DND-41 (cell line): Measurements from ENCODE around the gene SOWAHA.

Experiments used
- ATAC-seq: fragments of 200-7000 bp; cut with Tn5 transposase; 3 replicates; pipeline ENCODE4 v1.9.1; 2021; ENCODE audit warnings: low read depth; ENCODE audit not compliant: insufficient read depth
- DNase-seq: peaks from one replicate; pipeline ENCODE4 v3.0.0-alpha.2; 2020
- H2AFZ ChIP-seq: 2 replicates; pipeline ENCODE4 v1.6.0; 2012; ENCODE audit warnings: low read depth, low read length
- H3K27ac ChIP-seq: 2 replicates; pipeline ENCODE4 v1.5.1; 2012; ENCODE audit warnings: low read length, inconsistent platforms
- H3K27me3 ChIP-seq: fragments of 200-600 bp; sonication (generic); 2 replicates; pipeline ENCODE4 v1.6.0; 2012; ENCODE audit warnings: low read length, mild to moderate bottlenecking, inconsistent platforms; ENCODE audit not compliant: insufficient read depth, poor library complexity
- H3K36me3 ChIP-seq: 2 replicates; pipeline ENCODE4 v1.5.1; 2012; ENCODE audit warnings: low read length, inconsistent platforms; ENCODE audit not compliant: insufficient read depth
- H3K4me1 ChIP-seq: 2 replicates; pipeline ENCODE4 v1.5.1; 2012; ENCODE audit warnings: mild to moderate bottlenecking, low read length; ENCODE audit not compliant: insufficient read depth
- H3K4me2 ChIP-seq: 2 replicates; pipeline ENCODE4 v1.6.0; 2012; ENCODE audit warnings: mild to moderate bottlenecking, moderate library complexity, low read length, inconsistent platforms; ENCODE audit not compliant: insufficient read depth
- H3K4me3 ChIP-seq, 2 experiments: fragments of 200-600 bp in 1 of 2; shearing (Covaris generic) in 1 of 2; 2 replicates each; pipeline ENCODE4 v1.5.1; 2012 to 2016; ENCODE audit warnings: inconsistent platforms in 2 of 2, low read length in 2 of 2, mild to moderate bottlenecking in 2 of 2, low read depth in 1 of 2, moderate library complexity in 1 of 2
- H3K79me2 ChIP-seq: 2 replicates; pipeline ENCODE4 v1.6.0; 2012; ENCODE audit warnings: low read length, inconsistent platforms; ENCODE audit not compliant: insufficient read depth
- H3K9ac ChIP-seq: 2 replicates; pipeline ENCODE4 v1.6.0; 2012; ENCODE audit warnings: low read depth, mild to moderate bottlenecking, inconsistent platforms, low read length, moderate library complexity
- H3K9me3 ChIP-seq: 2 replicates; pipeline ENCODE4 v1.5.1; 2012; ENCODE audit warnings: low read length, moderate library complexity, mild to moderate bottlenecking, inconsistent platforms; ENCODE audit not compliant: insufficient read depth, severe bottlenecking
- H4K20me1 ChIP-seq: 2 replicates; pipeline ENCODE4 v1.6.0; 2012; ENCODE audit warnings: low read length; ENCODE audit not compliant: insufficient read depth
- EZH2 ChIP-seq: IDR thresholded peaks from 3 replicates; pipeline ENCODE4 v1.6.1; 2012; ENCODE audit warnings: borderline replicate concordance, low read depth, mild to moderate bottlenecking, moderate library complexity, low read length, inconsistent platforms; ENCODE audit not compliant: severe bottlenecking
- TF ChIP-seq, protein P1 (sequence below): IDR thresholded peaks from 2 replicates; pipeline ENCODE4 v1.5.1; 2012; ENCODE audit warnings: borderline replicate concordance, low read length, moderate library complexity, mild to moderate bottlenecking; ENCODE audit not compliant: poor library complexity, severe bottlenecking; ENCODE audit errors: extremely low read depth

The SOWAHA gene

DNA sequence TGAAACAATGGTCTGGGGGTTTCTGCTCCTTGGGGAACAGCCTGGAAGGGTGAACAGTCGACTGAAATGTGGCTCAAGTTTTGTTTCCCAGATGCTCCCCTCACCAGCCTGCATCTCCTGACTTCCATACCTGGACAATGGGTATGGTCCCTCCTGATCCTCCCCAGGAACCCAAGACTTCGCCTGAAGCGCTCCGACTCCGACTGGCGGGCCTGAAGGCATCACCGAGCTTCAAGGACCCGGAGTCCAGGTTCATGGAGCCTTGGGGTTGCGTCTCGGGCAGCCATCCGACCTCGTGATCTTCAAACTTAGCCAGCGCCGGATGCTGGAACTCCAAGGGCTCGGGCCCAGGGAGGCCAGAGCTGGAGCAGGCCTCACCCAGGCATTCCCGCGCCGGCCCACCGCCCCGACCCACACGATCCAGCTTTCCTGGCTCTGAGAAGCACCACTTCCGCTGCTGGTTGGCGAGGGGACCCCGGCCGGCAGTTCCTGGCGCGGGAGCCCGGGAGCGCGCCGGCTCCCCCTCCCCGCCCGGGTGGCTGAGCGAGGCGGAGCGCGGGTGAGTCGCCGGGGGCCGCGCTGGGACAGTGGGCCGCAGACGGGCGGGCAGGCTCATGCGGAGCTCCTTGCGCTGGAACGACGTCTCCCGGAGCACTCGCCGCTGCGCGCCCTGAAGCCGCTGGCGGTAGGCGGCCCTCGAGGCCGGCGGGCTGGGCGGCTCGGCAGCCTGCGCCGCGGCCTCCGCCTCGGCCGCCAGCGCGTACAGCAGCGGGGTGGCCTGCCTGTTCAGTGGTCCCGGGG is 12.1 kb downstream of the SOWAHA start:
- Histone ChIP-seq H3K27ac (no peak overlapping the region), H3K9me3 (no peaks in the 10 kb centered on the region), H3K36me3 (no peaks in the 10 kb centered on the region; the same call in 1 of the 2 replicates), H3K4me3 (no peak overlapping the region), H3K4me2 (no peak overlapping the region), H3K4me1 (peaks cover 7% of the 10 kb centered on the region), H3K79me2 (no peaks in the 10 kb centered on the region), H4K20me1 (no peaks in the 10 kb centered on the region), H3K27me3 (peaks cover 34% of the 10 kb centered on the region), H3K9ac (no peak overlapping the region), H2AFZ (no peak overlapping the region)
- TF ChIP-seq, protein P1, sequence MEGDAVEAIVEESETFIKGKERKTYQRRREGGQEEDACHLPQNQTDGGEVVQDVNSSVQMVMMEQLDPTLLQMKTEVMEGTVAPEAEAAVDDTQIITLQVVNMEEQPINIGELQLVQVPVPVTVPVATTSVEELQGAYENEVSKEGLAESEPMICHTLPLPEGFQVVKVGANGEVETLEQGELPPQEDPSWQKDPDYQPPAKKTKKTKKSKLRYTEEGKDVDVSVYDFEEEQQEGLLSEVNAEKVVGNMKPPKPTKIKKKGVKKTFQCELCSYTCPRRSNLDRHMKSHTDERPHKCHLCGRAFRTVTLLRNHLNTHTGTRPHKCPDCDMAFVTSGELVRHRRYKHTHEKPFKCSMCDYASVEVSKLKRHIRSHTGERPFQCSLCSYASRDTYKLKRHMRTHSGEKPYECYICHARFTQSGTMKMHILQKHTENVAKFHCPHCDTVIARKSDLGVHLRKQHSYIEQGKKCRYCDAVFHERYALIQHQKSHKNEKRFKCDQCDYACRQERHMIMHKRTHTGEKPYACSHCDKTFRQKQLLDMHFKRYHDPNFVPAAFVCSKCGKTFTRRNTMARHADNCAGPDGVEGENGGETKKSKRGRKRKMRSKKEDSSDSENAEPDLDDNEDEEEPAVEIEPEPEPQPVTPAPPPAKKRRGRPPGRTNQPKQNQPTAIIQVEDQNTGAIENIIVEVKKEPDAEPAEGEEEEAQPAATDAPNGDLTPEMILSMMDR: no peak
- no peak for TF ChIP-seq EZH2
- ATAC-seq: no peak
- DNase-seq: no peak

DNA sequence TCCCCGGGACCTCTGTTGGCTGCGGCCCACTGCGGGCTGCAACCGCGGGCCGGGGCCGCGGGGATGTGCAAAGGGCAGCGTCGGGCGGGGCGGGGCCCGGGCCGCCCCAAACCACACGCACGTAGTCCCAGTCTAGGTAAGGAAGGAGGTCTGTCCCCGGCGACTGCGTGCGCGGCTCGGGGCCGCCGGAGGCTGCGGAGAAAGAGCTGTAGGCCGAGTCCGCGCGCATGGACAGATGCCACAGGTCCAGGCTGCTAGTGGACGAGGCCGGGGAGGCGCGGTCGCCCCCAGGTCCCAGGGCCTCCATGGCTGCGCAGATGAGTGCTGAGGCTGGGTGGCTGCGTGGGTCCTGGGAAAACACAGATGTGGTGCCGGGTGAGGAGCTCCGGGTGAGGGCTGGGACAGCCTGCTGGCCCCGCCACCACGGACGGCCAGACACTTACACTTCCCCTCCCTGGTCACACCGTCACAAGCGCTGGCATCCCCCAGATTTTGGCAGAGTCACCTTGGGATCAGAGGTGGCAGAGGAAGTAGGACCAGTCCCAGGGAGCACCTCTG is 12.8 kb downstream of the SOWAHA start:
- H3K9me3 ChIP-seq: no peaks in the 10 kb centered on the region
- no peak for DNase-seq
- H3K4me3 ChIP-seq: no peak overlapping the region
- peaks cover 40% of the 10 kb centered on the region for H3K27me3 ChIP-seq
- H3K27ac ChIP-seq: no peak overlapping the region
- TF ChIP-seq, protein P1: no peak
- TF ChIP-seq EZH2: no peak
- no peaks in the 10 kb centered on the region for H3K79me2 ChIP-seq
- no peak overlapping the region for H2AFZ ChIP-seq
- no peak overlapping the region for H3K9ac ChIP-seq
- H3K4me1 ChIP-seq: peaks cover 13% of the 10 kb centered on the region
- no peaks in the 10 kb centered on the region; the same call in 1 of the 2 replicates for H3K36me3 ChIP-seq
- H3K4me2 ChIP-seq: no peak overlapping the region
- no peak for ATAC-seq
- H4K20me1 ChIP-seq: no peaks in the 10 kb centered on the region

DNA sequence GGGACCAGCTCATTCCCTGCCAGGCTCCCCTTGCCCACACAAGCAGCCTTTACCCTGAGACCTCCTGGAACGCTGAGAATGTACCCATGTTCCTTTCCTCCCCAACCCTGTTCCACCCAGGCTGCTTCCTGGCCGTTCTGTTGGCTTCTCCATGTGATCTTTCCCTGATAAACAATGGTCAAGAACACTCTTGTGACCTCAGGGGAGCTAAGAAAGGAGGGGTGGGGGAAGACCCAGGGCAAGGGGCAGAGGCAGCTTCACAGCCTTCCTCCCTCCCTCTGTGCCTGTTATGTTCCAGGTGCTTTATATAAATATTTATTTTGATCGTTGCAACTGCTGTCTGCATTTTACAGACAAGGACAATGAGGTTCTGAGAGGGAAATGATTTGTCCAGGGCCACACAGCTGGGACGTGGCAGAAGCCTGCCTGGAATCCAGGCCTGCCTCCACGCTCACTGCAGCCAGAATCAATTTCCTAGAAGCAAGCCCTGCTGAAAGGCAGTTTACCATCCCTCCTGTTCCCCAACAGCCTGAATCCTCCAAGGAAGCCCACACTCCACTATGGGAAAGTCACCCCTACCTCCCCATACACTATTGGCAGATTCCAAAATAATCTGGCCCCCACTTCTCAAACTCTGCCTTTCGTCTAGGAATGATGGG is 13.5 kb downstream of the SOWAHA start:
- no peak overlapping the region for H3K27ac ChIP-seq
- no peak overlapping the region for H3K4me3 ChIP-seq
- H3K27me3 ChIP-seq: peaks cover 43% of the 10 kb centered on the region
- DNase-seq: no peak
- H3K4me1 ChIP-seq: peaks cover 13% of the 10 kb centered on the region
- no peak overlapping the region for H2AFZ ChIP-seq
- no peaks in the 10 kb centered on the region for H3K9me3 ChIP-seq
- no peaks in the 10 kb centered on the region for H4K20me1 ChIP-seq
- H3K79me2 ChIP-seq: no peaks in the 10 kb centered on the region
- no peaks in the 10 kb centered on the region; the same call in 1 of the 2 replicates for H3K36me3 ChIP-seq
- H3K4me2 ChIP-seq: no peak overlapping the region
- TF ChIP-seq EZH2: no peak
- TF ChIP-seq, protein P1: no peak
- no peak overlapping the region for H3K9ac ChIP-seq
- no peak for ATAC-seq
